ENCODE data around the gene PDK1.
"Not testable (repeated sequence)": the region's sequence is repeated elsewhere in the genome, so short reads cannot be mapped to it uniquely, and the experiment has no call there.

Gene PDK1

DNA sequence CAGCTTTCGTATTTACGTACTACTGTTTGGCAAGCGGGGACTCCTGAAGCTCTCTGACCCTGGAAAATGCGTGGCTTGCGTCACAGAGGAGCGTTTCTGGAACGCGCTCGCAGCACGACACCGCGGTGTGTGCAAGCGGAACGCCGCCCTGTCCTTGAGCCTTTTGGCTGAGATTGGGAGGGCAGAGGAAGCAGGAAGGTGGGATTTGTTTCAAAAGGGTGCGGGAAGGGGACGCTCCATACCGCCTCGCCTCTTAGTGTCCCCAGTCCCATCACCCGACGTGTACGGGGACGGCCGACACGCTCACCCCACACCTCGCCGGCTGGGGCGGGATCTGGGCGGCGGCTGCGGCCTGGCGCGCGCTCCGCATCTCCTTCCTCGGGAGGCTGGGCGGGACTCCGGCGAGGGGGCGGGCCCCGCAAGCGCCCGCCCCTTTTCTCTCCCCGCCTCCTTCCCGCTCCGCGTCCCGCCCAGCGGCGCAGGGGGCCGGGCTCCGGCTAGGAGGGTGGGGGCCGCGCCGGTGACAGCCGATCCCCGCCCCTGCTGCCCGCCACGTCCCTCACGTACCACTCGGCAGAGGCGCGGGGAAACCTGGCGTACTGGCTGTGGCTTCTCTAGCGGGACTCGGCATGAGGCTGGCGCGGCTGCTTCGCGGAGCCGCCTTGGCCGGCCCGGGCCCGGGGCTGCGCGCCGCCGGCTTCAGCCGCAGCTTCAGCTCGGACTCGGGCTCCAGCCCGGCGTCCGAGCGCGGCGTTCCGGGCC is at the start of gene PDK1:
Gene PDK1 (plus strand): TSS at position 569 of the 762 bp plus-strand sequence. CDS start 61 bp downstream, at position 630.
- DNase-seq (ENCODE audit: low read depth, low spot score) = no peak

DNA sequence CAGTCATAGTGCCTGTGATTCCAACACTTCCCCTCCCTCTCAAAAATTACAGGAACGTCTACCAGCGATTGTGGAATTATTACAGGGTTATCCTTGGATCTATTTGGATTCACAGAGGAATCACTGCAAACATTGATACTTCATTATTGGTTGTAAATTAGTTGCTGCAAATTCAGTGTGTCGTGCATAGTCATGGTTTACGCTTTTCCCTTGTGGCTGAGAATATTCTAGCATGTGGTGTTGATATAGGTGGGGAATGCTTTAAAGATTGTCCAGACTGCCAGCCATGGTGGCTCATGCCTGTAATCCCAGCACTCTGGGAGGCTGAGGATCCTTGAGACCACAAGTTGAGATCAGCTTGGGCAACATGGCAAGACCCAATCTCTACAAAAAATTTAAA is 48.7 kb upstream of the PDK1 start:
- no peak for DNase-seq (ENCODE audit: low read depth, low spot score)

GRCh38 chr2:172510088-172510487 is 45.8 kb upstream of the PDK1 start:
- DNase-seq (ENCODE audit: low read depth, low spot score) = no peak

GRCh38 chr2:172510548-172510947 is 45.3 kb upstream of the PDK1 start:
- DNase-seq (ENCODE audit: low read depth, low spot score) = no peak

DNA sequence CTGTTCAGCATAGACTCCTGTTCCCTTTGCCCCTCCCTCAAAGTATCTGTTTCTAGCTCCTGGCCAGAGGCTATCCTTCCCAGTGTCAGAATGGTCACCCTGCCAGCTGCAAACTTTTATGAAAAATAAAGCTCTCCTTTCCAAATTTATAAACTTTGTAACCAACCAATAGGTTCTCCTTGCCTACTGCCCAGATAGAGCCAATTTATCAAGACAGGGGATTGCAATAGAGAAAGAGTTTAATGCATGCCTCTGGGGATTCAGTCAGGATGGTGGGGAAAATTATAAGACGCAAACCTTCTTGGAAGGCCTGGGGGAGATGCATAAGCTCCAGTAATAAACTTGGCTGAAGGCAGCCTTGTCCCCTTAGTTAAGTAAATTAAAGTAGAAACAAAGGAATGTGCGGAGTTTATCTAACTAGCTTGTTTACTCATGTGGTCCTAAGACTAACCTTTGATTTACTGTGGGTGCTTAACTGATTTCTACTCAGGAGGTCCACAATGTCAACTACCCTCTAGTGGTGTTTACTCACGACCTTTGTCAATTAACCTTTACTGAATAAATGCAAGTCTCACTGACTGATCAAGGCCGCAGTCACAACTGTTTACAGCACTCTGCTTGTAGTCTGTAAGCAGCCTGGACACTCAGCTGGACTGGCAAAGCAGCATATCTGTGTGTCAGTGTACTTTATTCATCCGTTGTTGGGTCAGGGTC is 42.9 kb upstream of the PDK1 start:
- no peak for DNase-seq (ENCODE audit: low read depth, low spot score)

GRCh38 chr2:172513524-172513900 is 42.4 kb upstream of the PDK1 start:
- no peak for DNase-seq (ENCODE audit: low read depth, low spot score)

GRCh38 chr2:172513935-172514586 is 41.8 kb upstream of the PDK1 start:
- no peak for DNase-seq (ENCODE audit: low read depth, low spot score)

DNA sequence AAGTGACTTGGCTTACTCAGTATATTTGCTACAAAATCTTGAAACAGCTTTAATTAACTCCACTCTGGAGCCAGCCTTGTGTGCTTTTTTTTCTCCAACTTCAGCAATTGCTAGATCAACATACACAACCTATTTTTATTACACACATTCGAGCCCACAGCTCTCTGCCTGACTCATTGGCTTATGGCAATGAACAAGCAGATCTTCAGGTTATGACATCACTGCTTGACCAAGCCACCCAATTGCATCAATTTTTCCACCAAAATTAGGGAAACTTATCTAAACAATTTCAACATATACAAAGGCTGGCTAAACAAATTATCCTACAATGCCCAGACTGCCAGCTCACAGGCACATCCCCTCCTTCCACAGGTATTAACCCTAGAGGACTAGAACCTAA is 39.6 kb upstream of the PDK1 start:
- no peak for DNase-seq (ENCODE audit: low read depth, low spot score)

- DNase-seq (ENCODE audit: low read depth, low spot score) = no peak
Measured at GRCh38 chr2:172518995-172519394, 36.9 kb upstream of the PDK1 start.

- DNase-seq (ENCODE audit: low read depth, low spot score) = no peak
Measured at GRCh38 chr2:172525601-172526000, 30.3 kb upstream of the PDK1 start.

- no peak for DNase-seq (ENCODE audit: low read depth, low spot score)
Measured at GRCh38 chr2:172531309-172531708, 24.6 kb upstream of the PDK1 start.

DNA sequence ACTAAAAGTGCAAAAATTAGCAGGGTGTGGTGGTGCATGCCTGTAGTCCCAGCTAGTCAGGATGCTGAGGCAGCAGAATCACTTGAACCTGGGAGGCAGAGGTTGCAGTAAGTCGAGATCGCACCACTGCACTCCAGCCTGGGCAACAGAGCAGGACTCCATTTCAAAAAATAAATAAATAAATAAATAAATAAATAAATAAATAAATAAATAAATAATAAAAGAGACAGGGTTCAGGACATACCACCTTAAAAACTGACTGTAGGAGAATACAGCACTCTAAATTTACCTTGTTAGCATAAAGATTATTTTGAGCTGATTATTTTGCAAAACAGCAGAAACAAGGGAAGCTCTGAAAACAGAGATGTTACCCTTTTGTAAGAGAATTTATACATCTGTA is 23.4 kb upstream of the PDK1 start:
- not testable (repeated sequence) for DNase-seq (ENCODE audit: low read depth, low spot score)

- DNase-seq (ENCODE audit: low read depth, low spot score) = no peak
Measured at GRCh38 chr2:172533687-172534086, 22.2 kb upstream of the PDK1 start.

DNA sequence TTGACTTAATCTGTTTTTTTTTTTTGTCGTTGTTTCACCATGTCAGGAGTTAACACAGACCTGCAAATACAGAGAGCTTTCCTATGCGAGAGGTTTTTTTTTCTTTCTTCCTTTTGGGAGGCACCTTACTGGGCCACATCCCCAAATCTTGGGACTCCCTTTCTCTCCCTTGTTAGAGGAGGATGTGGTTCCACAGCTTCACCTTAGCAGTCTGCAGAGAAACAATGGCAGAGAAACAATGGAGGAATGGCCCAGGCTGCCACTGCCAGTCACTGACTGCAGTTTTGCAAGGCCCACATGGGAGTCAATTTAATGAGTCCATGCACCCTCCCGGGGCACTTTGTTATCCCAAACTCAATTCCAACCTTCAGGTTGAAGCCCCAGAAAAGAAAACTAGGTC is 20.8 kb upstream of the PDK1 start:
- DNase-seq (ENCODE audit: low read depth, low spot score) = no peak

GRCh38 chr2:172537851-172538250 is 18.0 kb upstream of the PDK1 start:
- not testable (repeated sequence) for DNase-seq (ENCODE audit: low read depth, low spot score)

DNA sequence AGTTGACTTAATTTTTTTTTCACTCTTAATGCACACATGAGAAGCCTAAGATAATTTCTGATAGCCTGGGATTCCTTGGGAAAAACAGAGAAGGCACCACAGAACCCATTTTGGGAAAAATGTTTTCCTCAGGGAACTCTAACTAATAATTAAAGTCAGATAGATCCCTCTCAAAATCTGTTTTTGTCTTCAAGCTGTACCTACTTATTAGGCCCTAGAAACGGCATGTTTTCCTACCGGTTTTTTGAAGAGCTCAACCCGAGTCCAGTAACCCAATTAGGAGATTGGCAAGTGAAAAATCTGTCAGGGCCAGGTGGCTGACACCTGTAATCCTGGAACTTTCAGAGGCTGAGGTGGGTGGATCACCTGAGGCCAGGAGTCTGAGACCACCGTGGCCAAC is 16.1 kb upstream of the PDK1 start:
- no peak for DNase-seq (ENCODE audit: low read depth, low spot score)

GRCh38 chr2:172540421-172540820 is 15.5 kb upstream of the PDK1 start:
- no peak for DNase-seq (ENCODE audit: low read depth, low spot score)

GRCh38 chr2:172545408-172546075 is 10.3 kb upstream of the PDK1 start:
- DNase-seq (ENCODE audit: low read depth, low spot score) = no peak

GRCh38 chr2:172549131-172549530 is 6.8 kb upstream of the PDK1 start:
- DNase-seq (ENCODE audit: low read depth, low spot score) = no peak

GRCh38 chr2:172549802-172550201 is 6.1 kb upstream of the PDK1 start:
- not testable (repeated sequence) for DNase-seq (ENCODE audit: low read depth, low spot score)

GRCh38 chr2:172550419-172550818 is 5.5 kb upstream of the PDK1 start:
- no peak for DNase-seq (ENCODE audit: low read depth, low spot score)

DNA sequence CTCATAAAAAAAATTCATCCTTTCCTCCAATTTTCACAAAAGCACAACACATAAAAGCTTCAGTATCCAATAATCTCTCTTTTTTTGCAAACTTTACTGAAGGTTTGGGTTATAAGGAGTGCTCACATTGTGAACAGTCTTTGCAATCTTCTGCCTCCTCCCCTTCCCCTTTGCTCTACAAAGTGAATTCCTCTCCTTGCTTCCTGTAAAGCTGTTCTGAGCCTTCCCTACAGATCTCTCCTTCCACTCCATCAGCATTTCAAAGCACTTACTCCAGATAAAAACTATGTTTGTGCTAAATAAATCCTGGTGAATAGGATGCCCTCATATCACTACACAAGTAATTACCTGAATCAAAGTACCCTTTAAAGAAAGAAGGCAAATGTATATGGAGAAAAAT is 4.6 kb upstream of the PDK1 start:
- no peak for DNase-seq (ENCODE audit: low read depth, low spot score)
